GM12892 (cell line): ENCODE results near the gene CD53.
A peak's percentile ranks its signal among the peaks of the same experiment; 100 is the strongest.
"Not testable (repeated sequence)": the region's sequence is repeated elsewhere in the genome, so short reads cannot be mapped to it uniquely, and the experiment has no call there.

Source experiments
- DNase-seq: peaks from one replicate; pipeline ENCODE4 v3.0.0; 2011; ENCODE audit not compliant: insufficient read length
- FAIRE-seq: peaks from 2 replicates; lab custom pipeline; 2011; peaks lifted over from hg19 to GRCh38; lab: Jason Lieb, UNC
- POLR2A ChIP-seq: IDR thresholded peaks from 2 replicates; pipeline ENCODE4 v1.6.1; 2011; ENCODE audit warnings: low read depth, low read length, control low read depth
- POLR2AphosphoS5 ChIP-seq: IDR thresholded peaks from 2 replicates; pipeline ENCODE4 v1.6.1; 2011; ENCODE audit warnings: low read depth, low read length, control low read depth
- TAF1 ChIP-seq: IDR thresholded peaks from 2 replicates; pipeline ENCODE4 v1.6.1; 2011; ENCODE audit warnings: low read depth, mild to moderate bottlenecking, control low read depth, low read length, borderline replicate concordance

CD53 gene

DNA sequence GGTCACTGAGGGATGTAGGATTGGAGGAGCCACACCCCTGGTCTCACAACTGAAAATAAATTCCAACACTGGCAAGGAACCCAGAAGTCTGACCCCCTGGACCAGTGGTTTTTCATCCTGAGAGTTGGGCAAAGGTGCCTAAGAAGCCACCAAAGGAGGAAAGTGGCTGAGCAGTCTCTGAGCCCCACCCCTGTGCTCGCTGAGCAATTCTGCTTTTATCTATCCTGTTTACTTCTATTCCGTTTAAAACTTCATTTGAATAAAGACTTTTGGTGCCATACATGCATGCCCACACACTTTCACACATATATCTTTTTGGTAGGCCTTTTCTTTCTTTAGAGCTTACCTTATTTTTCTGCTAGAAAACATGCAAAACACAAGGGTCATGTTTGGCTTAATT, 13.9 kb upstream of the CD53 start:
- no peak for DNase-seq
- TF ChIP-seq POLR2AphosphoS5 (no peak), POLR2A (no peak), TAF1 (no peak)
- FAIRE-seq, result peak; percentile 81

DNA sequence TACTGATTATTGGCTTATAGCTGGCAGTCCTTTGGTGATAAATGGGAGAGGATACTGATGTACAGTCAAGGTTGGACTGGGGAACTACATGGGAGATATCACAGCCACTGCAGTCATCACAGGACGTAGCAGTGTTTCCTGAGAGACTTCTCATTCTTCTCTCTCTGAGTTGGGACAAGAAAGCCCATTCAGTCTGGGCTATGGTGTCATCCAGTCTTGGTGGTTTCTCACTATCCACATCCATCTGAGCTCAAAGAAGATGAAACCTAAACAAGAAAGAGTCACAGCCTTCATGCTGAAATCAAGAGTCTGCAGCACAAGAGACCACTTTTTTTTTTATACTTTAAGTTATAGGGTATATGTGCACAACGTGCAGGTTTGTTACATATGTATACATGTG, 12.8 kb upstream of the CD53 start:
- TF ChIP-seq TAF1, result no peak
- TF ChIP-seq POLR2A, result no peak
- no peak for TF ChIP-seq POLR2AphosphoS5
- DNase-seq (no peak), FAIRE-seq (no peak)

DNA sequence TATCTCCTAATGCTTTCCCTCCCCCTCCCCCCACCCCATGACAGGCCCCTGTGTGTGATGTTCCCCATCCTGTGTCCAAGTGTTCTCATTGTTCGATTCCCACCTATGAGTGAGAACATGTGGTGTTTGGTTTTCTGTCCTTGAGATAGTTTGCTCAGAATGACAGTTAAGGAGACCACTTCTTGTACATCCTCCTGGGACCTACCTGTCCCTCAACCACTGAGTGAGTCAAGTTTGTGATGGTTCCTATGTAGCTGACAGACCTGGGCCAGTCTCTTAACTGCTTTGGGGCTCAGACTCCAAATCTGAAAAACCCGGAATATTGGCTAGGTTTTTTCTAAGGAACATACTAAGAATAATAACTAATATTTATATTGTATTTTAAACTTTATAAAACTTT, 12.3 kb upstream of the CD53 start:
- DNase-seq, FAIRE-seq: not testable (repeated sequence)

DNA sequence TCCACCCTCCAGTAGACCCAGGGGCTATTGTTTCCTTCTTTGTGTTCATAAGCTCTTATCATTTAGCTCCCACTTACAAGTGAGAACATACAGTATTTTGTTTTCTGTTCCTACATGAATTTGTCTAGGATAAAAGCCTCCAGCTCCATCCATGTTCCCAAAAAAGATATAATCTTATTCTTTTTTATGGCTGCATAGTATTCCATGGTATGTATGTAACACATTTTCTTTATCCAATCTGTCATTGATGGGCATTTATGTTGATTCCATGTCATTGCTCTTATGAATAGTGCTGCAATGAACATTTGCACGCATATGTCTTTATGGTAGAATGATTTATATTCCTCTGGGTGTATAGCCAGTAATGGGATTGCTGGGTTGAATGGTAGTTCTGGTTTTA, 11.0 kb upstream of the CD53 start:
- DNase-seq, FAIRE-seq: not testable (repeated sequence)

- DNase-seq (no peak), FAIRE-seq (no peak)
- TF ChIP-seq POLR2AphosphoS5 (no peak), TAF1 (no peak)
Observed at GRCh38 chr1:110864287-110864686, 8.7 kb upstream of the CD53 start.

DNA sequence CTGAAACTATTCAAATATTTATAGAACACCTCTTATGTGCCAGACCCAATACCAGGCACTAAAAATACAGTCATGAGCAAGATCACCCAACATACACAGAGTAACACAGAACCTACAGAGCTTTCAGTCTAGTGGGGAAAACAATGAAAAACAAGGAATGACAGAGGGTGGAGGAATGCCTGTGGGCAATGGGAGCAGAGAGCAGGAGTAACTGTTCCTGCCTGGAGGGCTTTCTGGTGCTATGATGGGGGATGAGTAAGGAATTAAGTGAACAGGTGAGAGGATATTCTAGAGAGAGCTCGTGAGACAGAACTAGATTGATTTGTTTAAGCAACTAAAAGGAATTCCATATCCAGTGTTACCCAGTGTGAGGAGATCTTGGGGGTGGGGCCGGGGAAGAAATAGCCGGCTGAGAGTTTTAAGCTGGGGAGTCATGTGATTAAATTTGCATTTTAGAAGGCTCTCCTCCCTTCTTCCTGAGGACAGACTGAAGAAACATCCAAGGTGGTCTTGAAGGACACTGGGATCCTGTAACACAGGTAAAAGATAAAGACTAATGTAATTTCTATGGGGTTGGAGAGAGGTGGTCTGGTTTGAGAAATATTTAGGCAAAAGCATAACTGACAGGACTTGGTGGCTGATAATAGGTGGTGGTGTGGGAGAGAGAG, 2.1 kb upstream of the CD53 start:
- FAIRE-seq, result peak; percentile 30

GRCh38 chr1:110872366-110872744, 593 bp upstream of the CD53 start:
- TF ChIP-seq POLR2A, result no peak
- TF ChIP-seq POLR2AphosphoS5, result no peak
- no peak for TF ChIP-seq TAF1
- DNase-seq, result no peak
- no peak for FAIRE-seq

More for the DNA sequence above, 2.1 kb upstream of the CD53 start:
- no peak for DNase-seq
- TF ChIP-seq POLR2AphosphoS5 (no peak), POLR2A (no peak), TAF1 (no peak)

DNA sequence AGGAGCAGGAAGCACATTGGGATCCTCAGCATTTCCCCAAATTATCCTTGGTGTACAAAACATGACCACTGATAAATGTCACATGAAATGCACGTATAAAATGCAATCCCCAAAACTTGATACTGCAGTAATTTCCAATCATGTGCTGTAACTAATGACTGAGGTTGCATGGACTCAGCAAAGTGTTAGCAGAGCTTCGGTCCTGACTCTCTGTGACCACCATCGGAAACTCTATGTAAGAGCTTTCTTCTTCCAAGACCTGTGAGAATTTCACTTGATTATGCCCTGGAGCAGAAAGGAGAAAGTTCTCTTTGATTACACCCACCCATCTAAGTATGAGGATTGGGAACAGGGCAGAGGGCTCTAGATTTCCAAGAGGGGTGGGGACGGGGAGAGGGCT, 908 bp downstream of the CD53 start:
- FAIRE-seq (peak; percentile 57), DNase-seq (no peak)
- TF ChIP-seq TAF1 (no peak), POLR2AphosphoS5 (peak; percentile 19; the same call in 1 of the 2 replicates)

GRCh38 chr1:110874324-110875215, 1.6 kb downstream of the CD53 start:
- FAIRE-seq, result no peak
- DNase-seq, result no peak
- TF ChIP-seq TAF1 (no peak), POLR2A (no peak), POLR2AphosphoS5 (no peak)

- TF ChIP-seq POLR2A (peak; percentile 48; the same call in 1 of the 2 replicates), TAF1 (peak; percentile 53; the same call in 1 of the 2 replicates), POLR2AphosphoS5 (peak; percentile 57; the same call in 1 of the 2 replicates)
- peak; percentile 94 for FAIRE-seq
Observed at GRCh38 chr1:110875216-110875731, 2.3 kb downstream of the CD53 start.

DNA sequence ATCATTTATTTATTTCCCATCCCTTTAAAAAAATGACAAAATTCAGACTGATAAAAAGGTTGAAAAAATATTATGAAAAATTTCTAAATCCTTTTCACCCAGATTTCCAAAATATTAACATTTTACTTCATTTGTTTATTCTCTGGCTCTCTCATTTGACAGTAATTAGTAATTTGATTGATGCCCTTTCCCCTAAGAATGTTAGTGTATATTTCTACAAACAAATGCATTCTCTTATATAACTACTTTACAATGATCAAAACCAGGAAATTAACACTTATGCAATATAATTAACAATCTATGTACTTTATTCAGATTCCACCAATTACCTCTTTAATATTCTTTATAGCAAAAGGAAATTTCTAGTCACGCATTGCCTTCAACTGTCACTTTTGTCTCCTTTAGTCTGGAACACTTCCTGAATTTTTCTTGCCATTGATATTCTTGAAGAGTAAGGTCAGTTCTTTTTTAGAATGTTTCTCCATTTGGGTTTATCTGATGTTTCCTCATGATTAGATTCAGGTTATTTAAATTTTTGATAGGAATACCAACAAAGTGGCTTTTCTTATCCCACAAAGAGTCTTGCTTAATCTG, 3.9 kb downstream of the CD53 start:
- TF ChIP-seq POLR2AphosphoS5, result no peak
- no peak for TF ChIP-seq POLR2A
- no peak for TF ChIP-seq TAF1
- DNase-seq (no peak), FAIRE-seq (no peak)

More at GRCh38 chr1:110875216-110875731, 2.3 kb downstream of the CD53 start:
- no peak for DNase-seq

GRCh38 chr1:110877364-110877763, 4.4 kb downstream of the CD53 start:
- peak; percentile 56 for FAIRE-seq

More at GRCh38 chr1:110877364-110877763, 4.4 kb downstream of the CD53 start:
- TF ChIP-seq POLR2AphosphoS5, result no peak
- TF ChIP-seq TAF1, result no peak
- TF ChIP-seq POLR2A, result no peak
- no peak for DNase-seq
